NOMO-1 treated with DMSO at 0.1 percent for 48 hours (cell line): Measurements from ENCODE around the gene GPR15.

ENCODE experiments used
- DNase-seq: peaks from one replicate; lab custom pipeline; 2025; ENCODE audit not compliant: unreplicated experiment; lab: John Stamatoyannopoulos, UW

The GPR15 gene

GRCh38 chr3:98529856-98530459 is 1.8 kb upstream of the GPR15 start:
- DNase-seq: peak; percentile 9

GRCh38 chr3:98530676-98531075 is 1.1 kb upstream of the GPR15 start:
- no peak for DNase-seq

DNA sequence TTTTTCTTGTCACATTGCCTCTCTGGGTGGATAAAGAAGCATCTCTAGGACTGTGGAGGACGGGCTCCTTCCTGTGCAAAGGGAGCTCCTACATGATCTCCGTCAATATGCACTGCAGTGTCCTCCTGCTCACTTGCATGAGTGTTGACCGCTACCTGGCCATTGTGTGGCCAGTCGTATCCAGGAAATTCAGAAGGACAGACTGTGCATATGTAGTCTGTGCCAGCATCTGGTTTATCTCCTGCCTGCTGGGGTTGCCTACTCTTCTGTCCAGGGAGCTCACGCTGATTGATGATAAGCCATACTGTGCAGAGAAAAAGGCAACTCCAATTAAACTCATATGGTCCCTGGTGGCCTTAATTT is 478 bp downstream of the GPR15 start:
- DNase-seq: no peak

GRCh38 chr3:98532709-98533571 is 1.2 kb downstream of the GPR15 start:
- DNase-seq: peak; percentile 38

DNA sequence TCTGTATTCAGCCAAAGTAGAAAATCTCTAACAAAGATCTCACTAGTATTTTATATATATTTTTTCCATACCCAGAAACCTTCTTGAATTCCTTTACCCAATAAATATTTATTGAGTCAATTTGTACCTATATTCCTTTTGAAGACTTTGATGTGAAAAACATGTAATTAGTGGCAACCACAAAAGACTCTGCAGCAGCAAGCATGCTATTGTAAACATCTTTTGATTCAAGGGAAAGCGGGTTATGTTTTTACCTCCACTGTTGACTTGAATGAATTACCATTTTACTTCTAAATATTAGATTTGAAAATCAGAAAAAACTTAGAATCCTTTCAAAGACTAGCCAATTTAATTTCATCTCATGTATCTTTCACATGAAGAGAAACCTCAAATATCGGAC is 2.4 kb downstream of the GPR15 start:
- no peak for DNase-seq

- no peak for DNase-seq
These were observed 3.0 kb downstream of the GPR15 start for GRCh38 chr3:98534734-98535133.

GRCh38 chr3:98536456-98537017 is 4.8 kb downstream of the GPR15 start:
- no peak for DNase-seq

DNA sequence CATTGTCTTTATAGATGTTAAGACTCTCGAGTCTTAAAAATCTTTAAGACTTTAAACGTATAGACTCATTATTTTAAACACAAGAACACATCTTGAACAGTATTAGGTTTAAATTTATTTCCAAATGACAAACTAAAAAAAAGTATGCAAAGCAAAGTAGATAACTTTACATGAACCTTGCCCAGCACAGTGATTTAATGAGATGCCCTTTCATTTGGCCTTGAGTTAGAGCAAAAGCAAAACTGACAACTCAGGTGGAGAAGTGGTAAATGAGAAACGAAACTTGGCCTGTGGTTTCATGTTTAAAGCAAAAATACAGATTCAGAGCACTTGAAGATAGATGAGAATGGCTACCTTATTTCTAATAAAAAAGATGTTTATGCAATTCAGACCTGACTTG is 8.6 kb downstream of the GPR15 start:
- DNase-seq: peak; percentile 80

DNA sequence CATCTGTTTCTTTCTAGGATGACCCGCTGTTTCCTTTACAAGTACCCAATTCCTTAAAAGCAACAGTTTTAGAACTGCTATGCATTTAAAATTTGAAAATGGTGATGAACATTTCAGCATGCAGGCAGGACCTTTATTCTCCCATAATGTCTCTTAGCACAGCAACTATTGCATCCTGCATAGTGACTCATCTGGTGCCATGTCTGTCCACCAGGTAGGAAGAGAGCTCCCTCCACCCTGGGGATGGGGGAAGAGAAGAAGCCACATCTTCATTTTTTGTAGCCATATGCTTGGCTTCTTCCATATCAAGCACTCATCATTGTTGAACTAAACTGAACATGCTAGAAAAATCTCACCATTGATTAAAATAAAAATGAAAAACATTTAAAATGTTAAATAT is 9.9 kb downstream of the GPR15 start:
- no peak for DNase-seq

DNA sequence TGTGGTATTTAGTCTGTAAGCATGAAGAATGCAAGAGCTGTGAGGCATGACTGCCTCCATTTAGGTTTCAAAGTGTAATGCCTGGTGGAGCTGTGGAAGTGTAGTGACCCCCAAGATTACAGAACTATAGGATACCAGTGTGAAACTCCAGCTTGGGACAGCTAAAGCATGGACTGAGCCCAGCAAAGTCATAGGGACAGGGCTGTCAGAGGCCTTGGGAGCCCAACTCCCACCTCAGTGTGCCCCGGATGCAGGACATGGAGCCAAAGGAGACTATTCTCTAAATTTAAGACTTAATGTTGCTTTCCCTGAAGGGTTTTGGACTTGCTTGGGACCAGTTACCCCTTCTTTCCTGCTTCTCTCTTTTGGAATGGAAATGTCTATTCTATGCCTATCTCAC is 10.8 kb downstream of the GPR15 start:
- DNase-seq: no peak

- DNase-seq: no peak
These were observed 14.2 kb downstream of the GPR15 start for GRCh38 chr3:98545940-98546339.

DNA sequence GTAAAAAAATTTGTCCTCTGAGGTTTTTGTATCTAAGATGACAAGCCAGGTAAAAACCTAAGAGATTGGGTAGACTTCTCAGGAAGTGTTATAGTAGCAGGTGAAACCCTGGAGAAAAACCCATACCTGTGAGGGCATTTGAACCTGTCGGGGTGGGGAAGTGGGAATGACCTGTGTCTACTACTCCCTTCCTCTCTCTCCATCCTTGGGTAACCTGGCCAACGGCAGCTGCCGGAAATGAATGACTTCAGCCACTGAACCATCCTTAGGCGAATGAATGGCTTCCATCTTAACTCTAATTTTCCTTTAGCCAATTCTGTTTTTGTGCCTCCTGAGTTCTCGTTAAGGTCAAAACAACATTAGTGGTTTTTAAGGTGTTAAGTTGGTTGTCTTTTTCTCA is 16.8 kb downstream of the GPR15 start:
- no peak for DNase-seq

DNA sequence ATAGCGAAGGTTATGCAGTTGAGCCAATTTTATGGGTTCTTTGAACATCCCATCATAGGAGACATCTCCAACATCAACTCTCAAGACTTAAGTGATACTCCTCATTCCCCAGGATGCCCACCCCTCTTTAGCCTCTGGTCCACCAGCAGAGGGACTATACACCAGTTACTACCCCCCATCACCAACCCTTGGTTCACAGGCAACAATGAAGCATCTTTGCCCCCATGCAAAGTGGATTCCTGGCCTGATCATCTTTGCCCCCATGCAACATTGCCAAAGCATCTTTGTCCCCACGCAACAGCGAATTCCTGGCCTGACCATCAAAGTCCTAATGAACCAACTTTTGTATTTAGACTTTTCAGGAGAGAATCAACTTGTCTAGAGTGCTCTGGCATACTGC is 19.1 kb downstream of the GPR15 start:
- DNase-seq: no peak

GRCh38 chr3:98551236-98551635 is 19.5 kb downstream of the GPR15 start:
- no peak for DNase-seq

DNA sequence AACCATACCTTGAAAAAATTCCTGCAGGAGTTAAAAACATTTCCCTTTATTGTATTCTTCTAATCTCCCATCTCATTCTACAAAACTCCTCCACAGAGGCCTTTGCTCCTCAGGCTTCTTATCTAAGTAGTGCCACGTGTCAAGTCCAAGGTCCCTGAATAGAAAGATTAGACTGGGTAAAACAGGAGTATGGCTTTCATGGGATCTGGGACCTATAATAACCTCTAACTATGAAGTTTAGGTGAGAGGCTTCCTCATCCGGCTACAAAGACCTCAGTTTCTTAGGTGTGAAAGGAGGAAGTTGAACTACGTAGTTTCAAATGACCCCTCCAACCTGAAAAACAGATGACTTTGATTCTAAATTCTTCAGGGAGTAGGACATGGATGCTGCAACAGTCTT is 20.0 kb downstream of the GPR15 start:
- DNase-seq: no peak

DNA sequence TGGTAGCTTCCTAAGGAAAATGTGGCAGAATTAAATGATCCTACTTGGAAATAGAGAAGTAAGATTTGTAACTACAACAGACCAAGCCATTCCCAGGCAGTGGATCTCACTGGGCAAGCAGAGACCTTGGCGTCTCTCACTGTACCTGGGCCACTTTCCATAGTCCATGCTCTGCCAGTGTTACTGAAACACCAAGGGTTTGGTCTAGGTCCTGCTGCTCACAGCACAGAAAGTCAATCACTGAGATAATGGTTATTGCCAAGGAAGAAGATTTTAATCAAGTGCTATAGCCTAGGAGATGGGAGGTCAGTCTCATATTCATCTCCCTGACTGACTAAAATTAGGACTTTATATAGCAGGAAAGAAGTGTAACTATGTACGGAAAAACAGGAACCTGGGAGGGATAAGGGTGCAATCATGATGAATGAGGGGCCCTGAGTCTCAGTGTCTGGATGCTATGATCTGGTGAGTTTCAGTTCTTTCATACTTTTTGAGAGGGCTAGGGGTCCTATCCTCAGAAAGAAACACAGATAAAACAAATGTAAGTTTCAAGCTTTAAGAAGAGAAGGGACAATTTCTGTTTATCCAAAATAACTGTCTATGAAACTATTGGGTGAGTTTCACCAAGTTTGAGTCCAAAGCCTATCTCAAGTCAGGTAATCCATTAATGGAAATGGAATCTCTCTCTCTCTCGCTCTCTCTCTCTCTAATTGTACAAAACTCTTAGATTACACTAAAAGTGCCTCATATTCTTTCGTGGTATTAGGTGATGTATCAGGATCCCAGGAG is 20.6 kb downstream of the GPR15 start:
- DNase-seq: peak; percentile 10

GRCh38 chr3:98553021-98553563 is 21.3 kb downstream of the GPR15 start:
- DNase-seq: no peak

DNA sequence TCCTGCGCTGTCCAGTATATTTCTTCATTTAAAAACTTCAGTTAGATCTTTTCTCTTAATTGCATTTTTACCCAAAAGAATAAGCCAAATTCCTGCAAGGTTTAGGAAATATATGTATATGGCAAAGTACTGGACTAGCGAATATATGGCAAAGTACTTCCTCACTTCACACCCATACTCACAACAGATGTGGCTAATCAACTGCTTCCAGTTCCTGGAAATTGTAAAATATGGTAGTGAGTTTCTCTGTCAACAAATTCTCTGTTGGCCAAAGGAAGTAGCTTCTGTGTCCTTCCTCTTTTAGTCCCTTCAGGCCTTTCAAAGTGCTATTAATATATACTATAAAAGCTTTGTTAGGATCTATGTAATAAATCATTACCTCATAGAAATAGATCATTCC is 22.0 kb downstream of the GPR15 start:
- peak; percentile 90 for DNase-seq

GRCh38 chr3:98554580-98554979 is 22.8 kb downstream of the GPR15 start:
- no peak for DNase-seq

GRCh38 chr3:98555025-98555379 is 23.2 kb downstream of the GPR15 start:
- no peak for DNase-seq
